RKO (cell line): ENCODE data around the gene LRTM1.
A peak's percentile ranks its signal among the peaks of the same experiment; 100 is the strongest.

Experiments used
- DNase-seq: peaks from one replicate; pipeline ENCODE4 v3.0.0-alpha.2; 2016; ENCODE audit warnings: low spot score

LRTM1 gene

GRCh38 chr3:54891540-54891897 is 36.3 kb downstream of the LRTM1 start:
- DNase-seq, result peak; percentile 23

DNA sequence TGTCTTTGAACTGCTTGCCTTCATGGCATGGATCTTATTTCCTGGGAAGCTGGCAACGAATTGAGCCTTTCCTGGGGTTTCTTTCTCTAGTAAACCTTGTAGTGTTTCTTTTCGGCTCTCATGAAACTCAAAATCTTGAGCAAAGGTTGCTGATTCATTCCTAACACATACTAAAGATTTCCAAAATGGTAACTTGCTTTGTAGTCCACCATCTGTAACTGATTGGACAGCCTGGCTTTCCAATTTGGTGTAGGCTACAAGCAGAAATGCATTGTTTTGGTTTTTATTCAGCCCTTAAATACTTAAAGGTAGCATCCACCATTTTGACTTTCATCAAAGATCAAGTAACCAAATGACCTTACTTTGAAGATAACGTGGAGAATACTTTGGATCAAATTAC is 38.1 kb downstream of the LRTM1 start:
- no peak for DNase-seq

- no peak for DNase-seq
These were observed 39.0 kb downstream of the LRTM1 start for GRCh38 chr3:54888873-54889272.

DNA sequence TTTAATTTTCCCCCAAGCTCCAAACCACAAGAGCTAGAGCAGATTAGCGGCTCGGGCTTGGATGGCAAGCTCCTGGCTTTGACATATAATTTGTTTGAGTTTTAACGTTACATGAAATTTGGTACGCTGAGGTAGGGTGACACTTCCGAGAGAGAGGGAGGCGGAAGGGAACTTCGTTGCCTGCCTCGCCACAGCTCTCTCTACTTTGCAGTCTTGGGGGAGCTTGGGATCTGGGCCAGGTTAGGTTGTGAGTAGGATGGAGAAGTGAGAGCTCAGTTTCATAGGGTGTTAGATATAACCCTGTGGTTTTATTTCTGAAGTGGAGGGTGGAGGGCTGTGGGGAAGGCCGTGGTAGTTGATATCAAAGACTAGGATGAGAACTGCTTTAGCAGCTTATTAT is 39.7 kb downstream of the LRTM1 start:
- no peak for DNase-seq

GRCh38 chr3:54882129-54882833 is 45.6 kb downstream of the LRTM1 start:
- no peak for DNase-seq

DNA sequence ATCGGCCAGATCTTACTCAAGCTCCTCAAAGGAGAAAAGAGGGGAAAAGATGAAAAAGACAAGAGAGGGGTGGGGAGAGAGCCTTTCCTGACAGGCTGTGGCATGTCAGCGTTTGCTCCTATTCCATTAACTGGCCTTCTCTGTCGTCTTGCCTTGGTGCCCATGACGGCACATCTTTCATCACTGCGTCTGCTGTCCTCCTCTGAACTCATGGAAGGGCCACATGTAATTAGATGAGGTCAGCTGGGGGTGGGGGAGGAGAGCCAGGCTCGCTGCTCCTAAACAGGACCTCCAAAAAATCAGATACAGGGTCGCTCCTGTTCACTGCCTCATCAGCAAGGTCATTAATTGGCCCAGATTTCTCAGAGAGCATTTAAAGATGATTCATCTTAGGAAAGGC is 49.7 kb downstream of the LRTM1 start:
- no peak for DNase-seq

DNA sequence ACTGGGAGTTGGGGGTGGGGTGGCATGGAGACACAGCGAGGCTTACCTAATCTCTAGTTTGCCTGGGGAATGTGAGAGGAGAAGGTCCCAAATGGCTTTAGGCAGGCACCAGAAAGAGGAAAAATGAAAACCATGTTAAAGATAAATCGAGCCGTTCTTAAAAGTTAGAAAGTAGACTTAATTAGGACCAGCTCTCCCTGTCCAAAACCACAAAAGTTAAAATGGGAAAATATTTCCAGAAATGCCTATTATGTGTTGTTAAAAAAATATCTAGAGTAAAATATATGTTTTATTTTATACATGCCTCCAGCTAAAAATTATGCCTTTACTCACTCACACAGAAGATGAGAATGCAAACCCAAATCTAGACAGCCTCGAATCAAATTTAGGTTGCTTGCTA is 50.1 kb downstream of the LRTM1 start:
- no peak for DNase-seq

- no peak for DNase-seq
These were observed 51.2 kb downstream of the LRTM1 start for GRCh38 chr3:54876694-54877093.

- no peak for DNase-seq
These were observed 52.1 kb downstream of the LRTM1 start for GRCh38 chr3:54875596-54876268.

DNA sequence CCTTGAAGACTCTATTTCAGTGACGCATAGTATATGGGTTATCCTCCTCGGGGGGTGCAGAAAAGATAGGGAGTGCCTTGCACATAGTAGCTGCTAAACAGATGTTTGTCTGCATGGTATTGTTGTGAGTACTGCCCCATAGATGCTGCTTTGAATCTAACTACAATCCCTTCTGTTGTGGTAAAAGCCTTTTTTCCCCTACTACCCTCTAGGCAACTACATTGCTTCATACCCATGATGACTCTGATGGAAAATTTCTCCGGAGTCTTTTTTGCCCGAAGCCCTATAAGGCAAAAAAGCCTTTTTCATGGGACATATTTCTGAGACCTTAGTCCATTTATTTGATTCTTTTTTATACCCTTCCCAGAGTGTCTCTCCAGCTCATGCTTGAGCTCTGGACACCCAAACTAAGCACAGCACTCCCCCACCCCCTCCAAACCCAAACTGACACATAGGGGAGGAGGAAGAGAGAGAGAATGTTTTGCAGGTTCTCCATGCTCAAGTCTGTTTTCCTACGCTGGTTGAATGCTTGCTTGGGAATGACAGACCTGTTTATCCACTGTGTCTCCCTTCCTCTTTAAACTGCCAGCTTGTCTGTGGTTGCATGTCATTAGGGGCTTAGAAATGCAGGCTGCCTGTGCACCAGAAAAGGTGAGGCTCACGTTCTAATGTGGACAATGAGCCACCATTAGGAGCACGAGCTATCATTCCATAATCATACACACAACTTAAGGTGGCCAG is 52.9 kb downstream of the LRTM1 start:
- DNase-seq, result no peak

- DNase-seq, result no peak
These were observed 54.5 kb downstream of the LRTM1 start for GRCh38 chr3:54873059-54874010.

DNA sequence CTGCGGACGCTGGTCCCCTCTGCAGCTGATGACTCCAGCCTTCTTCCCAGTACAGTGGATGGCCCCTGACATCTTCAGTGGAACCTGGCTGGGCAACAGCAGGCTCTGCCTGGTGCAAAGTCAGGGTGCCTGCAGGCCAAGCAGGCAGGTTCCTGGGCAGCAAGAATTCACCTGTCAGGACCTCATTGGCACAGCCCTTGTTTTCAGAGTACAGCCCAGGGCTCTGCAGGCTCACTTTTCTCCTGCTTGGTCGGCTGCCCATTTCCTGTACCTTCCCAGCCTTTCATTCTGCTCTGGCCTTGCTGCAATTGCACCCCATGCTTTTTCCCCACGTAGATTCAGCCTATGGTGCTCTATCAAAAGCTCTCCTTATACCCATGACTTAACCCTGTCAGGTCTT is 56.0 kb downstream of the LRTM1 start:
- DNase-seq, result no peak

GRCh38 chr3:54870423-54870822 is 57.4 kb downstream of the LRTM1 start:
- DNase-seq, result peak; percentile 75
